ENCODE data around the gene TAF1A. TPM values are rescaled to one million over a fixed set of nuclear protein-coding genes. Genes with fewer than 3 reads are reported as not detected.
A peak's percentile ranks its signal among the peaks of the same experiment; 100 is the strongest.

TAF1A gene
- total and polyA plus RNA-seq, 4 experiments from 2014 or later = 3.1 to 17.8 (median 11.1) TPM

- H3K4me1 ChIP-seq (ENCODE audit: insufficient read depth, low read length) = no peaks in the 10 kb centered on the region
- intact Hi-C loops (cut with micrococcal nuclease) = no loop called here
- H3K36me3 ChIP-seq (ENCODE audit: insufficient read depth, low read length) = peaks cover 23% of the 10 kb centered on the region
- Mint-ChIP-seq H3K27ac (peak overlapping the region in 1 of 7 donors; percentile 73), H3K9me3 (no peaks in the 10 kb centered on the region), H3K36me3 (peaks cover 62 to 76% of the 10 kb centered on the region in 2 donors), H3K4me1 (peaks cover 14 to 26% (median 17%) of the 10 kb centered on the region in 4 donors), H3K4me3 (no peak overlapping the region), H3K27me3 (no peaks in the 10 kb centered on the region)
- DNase-seq = no peak
- ChIA-PET POLR2A (ENCODE audit: partially characterized antibody) (no interaction called here), CTCF (ENCODE audit: partially characterized antibody) (no interaction called here)
- H3K4me3 ChIP-seq (ENCODE audit: low read length in 2 of 2) = no peak overlapping the region
- H3K27ac ChIP-seq (ENCODE audit: low read depth, low read length) = no peak overlapping the region
- no peaks in the 10 kb centered on the region for H3K27me3 ChIP-seq (ENCODE audit: insufficient read depth, low read length)
- no peaks in the 10 kb centered on the region for H3K9me3 ChIP-seq (ENCODE audit: control insufficient read depth in 1 of 2, low read length in 2 of 2)
Observed at GRCh38 chr1:222582099-222582774, 7.5 kb downstream of the TAF1A start.

- Histone ChIP-seq H3K36me3 (ENCODE audit: insufficient read depth, low read length) (peaks cover 17% of the 10 kb centered on the region), H3K4me3 (ENCODE audit: low read length in 2 of 2) (no peak overlapping the region), H3K4me1 (ENCODE audit: insufficient read depth, low read length) (no peaks in the 10 kb centered on the region), H3K9me3 (ENCODE audit: control insufficient read depth in 1 of 2, low read length in 2 of 2) (no peaks in the 10 kb centered on the region), H3K27me3 (ENCODE audit: insufficient read depth, low read length) (no peaks in the 10 kb centered on the region), H3K27ac (ENCODE audit: low read depth, low read length) (no peak overlapping the region)
- Mint-ChIP-seq H3K27me3 (no peaks in the 10 kb centered on the region), H3K27ac (peak overlapping the region in 1 of 7 donors; percentile 12), H3K4me3 (no peak overlapping the region), H3K36me3 (peaks cover 67 to 84% of the 10 kb centered on the region in 2 donors), H3K9me3 (no peaks in the 10 kb centered on the region), H3K4me1 (peaks cover 2 to 11% (median 7%) of the 10 kb centered on the region in 4 donors)
- no peak for DNase-seq
- ChIA-PET CTCF (ENCODE audit: partially characterized antibody) (no interaction called here), POLR2A (ENCODE audit: partially characterized antibody) (no interaction called here)
- intact Hi-C loops (cut with micrococcal nuclease) = no loop called here
Observed at GRCh38 chr1:222579316-222579715, 10.4 kb downstream of the TAF1A start.

- no peaks in the 10 kb centered on the region for H3K9me3 ChIP-seq (ENCODE audit: control insufficient read depth in 1 of 2, low read length in 2 of 2)
- H3K27me3 Mint-ChIP-seq = no peaks in the 10 kb centered on the region
- H3K36me3 Mint-ChIP-seq = peaks cover 71 to 80% of the 10 kb centered on the region in 2 donors
- peaks cover 0 to 4% (median 0%) of the 10 kb centered on the region in 4 donors for H3K4me1 Mint-ChIP-seq
- peaks cover 0 to 6% (median 0%) of the 10 kb centered on the region in 8 donors for H3K9me3 Mint-ChIP-seq
- H3K27ac ChIP-seq (ENCODE audit: low read depth, low read length) = no peak overlapping the region
- no peak overlapping the region for H3K27ac Mint-ChIP-seq
- peaks cover 9% of the 10 kb centered on the region for H3K36me3 ChIP-seq (ENCODE audit: insufficient read depth, low read length)
- no peaks in the 10 kb centered on the region for H3K4me1 ChIP-seq (ENCODE audit: insufficient read depth, low read length)
- H3K4me3 ChIP-seq (ENCODE audit: low read length in 2 of 2) = no peak overlapping the region
- ChIA-PET CTCF (ENCODE audit: partially characterized antibody) (no interaction called here), POLR2A (ENCODE audit: partially characterized antibody) (no interaction called here)
- DNase-seq = no peak
- no peak overlapping the region for H3K4me3 Mint-ChIP-seq
- no peaks in the 10 kb centered on the region for H3K27me3 ChIP-seq (ENCODE audit: insufficient read depth, low read length)
- intact Hi-C loops (cut with micrococcal nuclease) = no loop called here
Observed at GRCh38 chr1:222570837-222571236, 18.9 kb downstream of the TAF1A start.

- no peak overlapping the region for H3K27ac ChIP-seq (ENCODE audit: low read depth, low read length)
- Mint-ChIP-seq H3K4me1 (peaks cover 0 to 2% (median under 1%) of the 10 kb centered on the region in 4 donors), H3K36me3 (peaks cover 40 to 55% of the 10 kb centered on the region in 2 donors), H3K4me3 (no peak overlapping the region), H3K27ac (no peak overlapping the region), H3K9me3 (no peaks in the 10 kb centered on the region), H3K27me3 (no peaks in the 10 kb centered on the region)
- CTCF ChIA-PET (ENCODE audit: partially characterized antibody) = interaction anchor here (1.2 kb wide), 1 partner anchor 107 kb away, joined by 5 read pairs; no protein-coding TSS in a partner anchor
- POLR2A ChIA-PET (ENCODE audit: partially characterized antibody) = no interaction called here
- intact Hi-C loops (cut with micrococcal nuclease) = no loop called here
- no peaks in the 10 kb centered on the region for H3K27me3 ChIP-seq (ENCODE audit: insufficient read depth, low read length)
- H3K4me3 ChIP-seq (ENCODE audit: low read length in 2 of 2) = no peak overlapping the region
- H3K36me3 ChIP-seq (ENCODE audit: insufficient read depth, low read length) = peaks cover 7% of the 10 kb centered on the region
- H3K9me3 ChIP-seq (ENCODE audit: control insufficient read depth in 1 of 2, low read length in 2 of 2) = no peaks in the 10 kb centered on the region
- H3K4me1 ChIP-seq (ENCODE audit: insufficient read depth, low read length) = no peaks in the 10 kb centered on the region
- no peak for DNase-seq
Observed at GRCh38 chr1:222561656-222562055, 28.1 kb downstream of the TAF1A start.

GRCh38 chr1:222557574-222557973 lies 32.2 kb downstream of the TAF1A start:
- Mint-ChIP-seq H3K4me1 (peaks cover 0 to 2% (median 0%) of the 10 kb centered on the region in 4 donors), H3K36me3 (peaks cover 25 to 43% of the 10 kb centered on the region in 2 donors), H3K27ac (no peak overlapping the region), H3K4me3 (no peak overlapping the region), H3K27me3 (no peaks in the 10 kb centered on the region), H3K9me3 (no peaks in the 10 kb centered on the region)
- Histone ChIP-seq H3K9me3 (ENCODE audit: control insufficient read depth in 1 of 2, low read length in 2 of 2) (no peaks in the 10 kb centered on the region), H3K4me1 (ENCODE audit: insufficient read depth, low read length) (no peaks in the 10 kb centered on the region), H3K27ac (ENCODE audit: low read depth, low read length) (no peak overlapping the region), H3K4me3 (ENCODE audit: low read length in 2 of 2) (no peak overlapping the region), H3K27me3 (ENCODE audit: insufficient read depth, low read length) (no peaks in the 10 kb centered on the region), H3K36me3 (ENCODE audit: insufficient read depth, low read length) (peaks cover 7% of the 10 kb centered on the region)
- DNase-seq = no peak
- CTCF ChIA-PET (ENCODE audit: partially characterized antibody) = no interaction called here
- POLR2A ChIA-PET (ENCODE audit: partially characterized antibody) = no interaction called here
- intact Hi-C loops (cut with micrococcal nuclease) = loop anchor here (10.0 kb wide), 1 partner anchor 93 kb away; no protein-coding TSS in a partner anchor

- Histone ChIP-seq H3K36me3 (ENCODE audit: insufficient read depth, low read length) (peaks cover 7% of the 10 kb centered on the region), H3K4me3 (ENCODE audit: low read length in 2 of 2) (no peak overlapping the region), H3K9me3 (ENCODE audit: control insufficient read depth in 1 of 2, low read length in 2 of 2) (no peaks in the 10 kb centered on the region), H3K27me3 (ENCODE audit: insufficient read depth, low read length) (no peaks in the 10 kb centered on the region), H3K27ac (ENCODE audit: low read depth, low read length) (no peak overlapping the region), H3K4me1 (ENCODE audit: insufficient read depth, low read length) (no peaks in the 10 kb centered on the region)
- H3K9me3 Mint-ChIP-seq = no peaks in the 10 kb centered on the region
- no peak overlapping the region for H3K4me3 Mint-ChIP-seq
- POLR2A ChIA-PET (ENCODE audit: partially characterized antibody) = no interaction called here
- peaks cover 0 to 2% (median 0%) of the 10 kb centered on the region in 4 donors for H3K4me1 Mint-ChIP-seq
- no peak overlapping the region for H3K27ac Mint-ChIP-seq
- DNase-seq = no peak
- intact Hi-C loops (cut with micrococcal nuclease) = loop anchor here (10.0 kb wide), 1 partner anchor 92 kb away; no protein-coding TSS in a partner anchor
- CTCF ChIA-PET (ENCODE audit: partially characterized antibody) = no interaction called here
- no peaks in the 10 kb centered on the region for H3K27me3 Mint-ChIP-seq
- H3K36me3 Mint-ChIP-seq = peaks cover 24 to 41% of the 10 kb centered on the region in 2 donors
Observed at GRCh38 chr1:222557148-222557547, 32.6 kb downstream of the TAF1A start.

- ChIA-PET CTCF (ENCODE audit: partially characterized antibody) (no interaction called here), POLR2A (ENCODE audit: partially characterized antibody) (no interaction called here)
- no peaks in the 10 kb centered on the region for H3K4me1 Mint-ChIP-seq
- peaks cover 4% of the 10 kb centered on the region for H3K36me3 ChIP-seq (ENCODE audit: insufficient read depth, low read length)
- DNase-seq = no peak
- intact Hi-C loops (cut with micrococcal nuclease) = loop anchor here (10.0 kb wide), 1 partner anchor 91 kb away; no protein-coding TSS in a partner anchor
- no peak overlapping the region for H3K27ac ChIP-seq (ENCODE audit: low read depth, low read length)
- H3K36me3 Mint-ChIP-seq = peaks cover 19 to 37% of the 10 kb centered on the region in 2 donors
- H3K4me3 Mint-ChIP-seq = no peak overlapping the region
- H3K4me3 ChIP-seq (ENCODE audit: low read length in 2 of 2) = no peak overlapping the region
- peak overlapping the region in 3 of 7 donors; percentile 4 to 60 (median 53) for H3K27ac Mint-ChIP-seq
- no peaks in the 10 kb centered on the region for H3K27me3 ChIP-seq (ENCODE audit: insufficient read depth, low read length)
- H3K9me3 Mint-ChIP-seq = no peaks in the 10 kb centered on the region
- no peaks in the 10 kb centered on the region for H3K4me1 ChIP-seq (ENCODE audit: insufficient read depth, low read length)
- H3K9me3 ChIP-seq (ENCODE audit: control insufficient read depth in 1 of 2, low read length in 2 of 2) = no peaks in the 10 kb centered on the region
- H3K27me3 Mint-ChIP-seq = no peaks in the 10 kb centered on the region
Observed at GRCh38 chr1:222555992-222556615, 33.6 kb downstream of the TAF1A start.

Data from CD4-positive, alpha-beta memory T cell (primary cell).